ENCODE measurements around the gene ABCB11.
"Not testable (repeated sequence)": the region's sequence is repeated elsewhere in the genome, so short reads cannot be mapped to it uniquely, and the experiment has no call there.

Gene ABCB11

GRCh38 chr2:168874368-168875054, 156.6 kb downstream of the ABCB11 start:
- TF ChIP-seq, protein P1, sequence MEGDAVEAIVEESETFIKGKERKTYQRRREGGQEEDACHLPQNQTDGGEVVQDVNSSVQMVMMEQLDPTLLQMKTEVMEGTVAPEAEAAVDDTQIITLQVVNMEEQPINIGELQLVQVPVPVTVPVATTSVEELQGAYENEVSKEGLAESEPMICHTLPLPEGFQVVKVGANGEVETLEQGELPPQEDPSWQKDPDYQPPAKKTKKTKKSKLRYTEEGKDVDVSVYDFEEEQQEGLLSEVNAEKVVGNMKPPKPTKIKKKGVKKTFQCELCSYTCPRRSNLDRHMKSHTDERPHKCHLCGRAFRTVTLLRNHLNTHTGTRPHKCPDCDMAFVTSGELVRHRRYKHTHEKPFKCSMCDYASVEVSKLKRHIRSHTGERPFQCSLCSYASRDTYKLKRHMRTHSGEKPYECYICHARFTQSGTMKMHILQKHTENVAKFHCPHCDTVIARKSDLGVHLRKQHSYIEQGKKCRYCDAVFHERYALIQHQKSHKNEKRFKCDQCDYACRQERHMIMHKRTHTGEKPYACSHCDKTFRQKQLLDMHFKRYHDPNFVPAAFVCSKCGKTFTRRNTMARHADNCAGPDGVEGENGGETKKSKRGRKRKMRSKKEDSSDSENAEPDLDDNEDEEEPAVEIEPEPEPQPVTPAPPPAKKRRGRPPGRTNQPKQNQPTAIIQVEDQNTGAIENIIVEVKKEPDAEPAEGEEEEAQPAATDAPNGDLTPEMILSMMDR (conservative IDR thresholded peaks at IDR 0.05; ENCODE audit: low read depth, low read length) = no peak
- H3K27me3 ChIP-seq (ENCODE audit: insufficient read depth, low read depth) = no peaks in the 10 kb centered on the region
- H3K36me3 ChIP-seq (ENCODE audit: insufficient read depth) = no peaks in the 10 kb centered on the region
- no peak overlapping the region for H3K4me3 ChIP-seq (IDR thresholded peaks at IDR 0.05; ENCODE audit: insufficient read depth, low read depth, low read length)
- H3K4me1 ChIP-seq (ENCODE audit: low read depth, poor library complexity, severe bottlenecking) = no peaks in the 10 kb centered on the region
- no peaks in the 10 kb centered on the region for H3K79me2 ChIP-seq (ENCODE audit: insufficient read depth, low read depth)
- no peak overlapping the region for H3K9ac ChIP-seq
- H2AFZ ChIP-seq (ENCODE audit: low read depth) = no peak overlapping the region
- H3K27ac ChIP-seq = no peak overlapping the region
- H3K4me2 ChIP-seq = no peak overlapping the region
- no peaks in the 10 kb centered on the region for H4K20me1 ChIP-seq (ENCODE audit: insufficient read depth)

- H3K27ac ChIP-seq; H3K79me2 ChIP-seq (ENCODE audit: insufficient read depth, low read depth); H3K4me1 ChIP-seq (ENCODE audit: low read depth, poor library complexity, severe bottlenecking); H3K36me3 ChIP-seq (ENCODE audit: insufficient read depth); H3K4me3 ChIP-seq (IDR thresholded peaks at IDR 0.05; ENCODE audit: insufficient read depth, low read depth, low read length); H3K4me2 ChIP-seq; H3K9ac ChIP-seq; H2AFZ ChIP-seq (ENCODE audit: low read depth); H4K20me1 ChIP-seq (ENCODE audit: insufficient read depth); H3K27me3 ChIP-seq (ENCODE audit: insufficient read depth, low read depth): not testable (repeated sequence)
Observed at GRCh38 chr2:168870824-168871223, 160.3 kb downstream of the ABCB11 start.

Data from KMS-11 (cell line).